Measurements from ENCODE around the gene RBP4. TPM values are rescaled to one million over a fixed set of nuclear protein-coding genes. Genes with fewer than 3 reads are reported as not detected.
A peak's percentile ranks its signal among the peaks of the same experiment; 100 is the strongest.

RBP4 gene
- polyA plus RNA-seq, 3 donors = 0.25 to 0.64 TPM; not detected in 1

GRCh38 chr10:93553482-93554315 lies 47.3 kb downstream of the RBP4 start:
- Mint-ChIP-seq H3K9me3 (peaks cover 0 to 1% (median 0%) of the 10 kb centered on the region in 7 donors), H3K4me3 (no peak overlapping the region), H3K36me3 (no peaks in the 10 kb centered on the region), H3K27me3 (ENCODE audit: low read depth in 3 of 3) (peaks cover 0 to 4% (median 2%) of the 10 kb centered on the region in 3 donors), H3K4me1 (peaks cover 38% of the 10 kb centered on the region), H3K27ac (peak overlapping the region in 2 of 7 donors; percentile 3 to 19)
- H3K4me3 ChIP-seq (replicated peaks in 1 of 3; ENCODE audit: low read depth in 2 of 3, low read length in 3 of 3) = no peak overlapping the region
- no peaks in the 10 kb centered on the region for H3K9me3 ChIP-seq (replicated peaks in 1 of 2; ENCODE audit: control insufficient read depth in 1 of 2, insufficient read depth in 1 of 2, low read length in 2 of 2)
- DNase-seq = no peak
- intact Hi-C loops (cut with micrococcal nuclease) = loop anchor here (2.0 to 5.0 kb wide), 2 partner anchors 124 to 127 kb away; no protein-coding TSS in a partner anchor
- H2AFZ ChIP-seq (ENCODE audit: insufficient read depth, low read depth, low read length, poor library complexity, severe bottlenecking) = peak overlapping the region; percentile 12
- no peaks in the 10 kb centered on the region for H3K79me2 ChIP-seq (ENCODE audit: insufficient read depth, low read length)
- no peaks in the 10 kb centered on the region for H3K36me3 ChIP-seq (replicated peaks in 1 of 2; ENCODE audit: control insufficient read depth in 1 of 2, insufficient read depth in 2 of 2, low read length in 2 of 2)
- no peaks in the 10 kb centered on the region for H4K20me1 ChIP-seq (ENCODE audit: insufficient read depth, low read length)
- H3K27me3 ChIP-seq (ENCODE audit: control insufficient read depth in 2 of 2, insufficient read depth in 2 of 2, low read length in 2 of 2) = no peaks in the 10 kb centered on the region
- no peak overlapping the region for H3K9ac ChIP-seq (ENCODE audit: insufficient read depth, low read length, poor library complexity, severe bottlenecking)
- WGBS (ENCODE audit: insufficient coverage) = 93% methylated on average over 4 of the region's 8 CpGs
- no peak for TF ChIP-seq CTCF (IDR thresholded peaks at IDR 0.05)
- H3K4me2 ChIP-seq (replicated peaks; ENCODE audit: extremely low read depth, low read length, poor library complexity, severe bottlenecking) = no peak overlapping the region
- peaks cover 25 to 40% of the 10 kb centered on the region in 2 donors for H3K4me1 ChIP-seq (ENCODE audit: control insufficient read depth in 1 of 2, insufficient read depth in 2 of 2, low read length in 2 of 2)
- H3K27ac ChIP-seq (ENCODE audit: low read depth in 1 of 2, low read length in 2 of 2) = no peak overlapping the region

GRCh38 chr10:93552780-93553179 lies 48.3 kb downstream of the RBP4 start:
- no peak overlapping the region for H3K4me3 ChIP-seq (replicated peaks in 1 of 3; ENCODE audit: low read depth in 2 of 3, low read length in 3 of 3)
- H3K79me2 ChIP-seq (ENCODE audit: insufficient read depth, low read length) = no peaks in the 10 kb centered on the region
- Mint-ChIP-seq H3K9me3 (no peaks in the 10 kb centered on the region), H3K4me1 (peaks cover 34% of the 10 kb centered on the region), H3K27me3 (ENCODE audit: low read depth in 3 of 3) (peaks cover 0 to 4% (median 0%) of the 10 kb centered on the region in 3 donors), H3K27ac (no peak overlapping the region), H3K4me3 (no peak overlapping the region), H3K36me3 (no peaks in the 10 kb centered on the region)
- no CpG with 5 or more reads among the region's 3 CpGs for WGBS (ENCODE audit: insufficient coverage)
- no peak overlapping the region for H3K27ac ChIP-seq (ENCODE audit: low read depth in 1 of 2, low read length in 2 of 2)
- no peaks in the 10 kb centered on the region for H4K20me1 ChIP-seq (ENCODE audit: insufficient read depth, low read length)
- DNase-seq = no peak
- no peak for TF ChIP-seq CTCF (IDR thresholded peaks at IDR 0.05)
- peaks cover 25 to 34% of the 10 kb centered on the region in 2 donors for H3K4me1 ChIP-seq (ENCODE audit: control insufficient read depth in 1 of 2, insufficient read depth in 2 of 2, low read length in 2 of 2)
- intact Hi-C loops (cut with micrococcal nuclease) = loop anchor here in 1 of 2 donors (5.0 kb wide), 1 partner anchor 125 kb away; no protein-coding TSS in a partner anchor
- no peak overlapping the region for H3K9ac ChIP-seq (ENCODE audit: insufficient read depth, low read length, poor library complexity, severe bottlenecking)
- H3K27me3 ChIP-seq (ENCODE audit: control insufficient read depth in 2 of 2, insufficient read depth in 2 of 2, low read length in 2 of 2) = no peaks in the 10 kb centered on the region
- H3K36me3 ChIP-seq (replicated peaks in 1 of 2; ENCODE audit: control insufficient read depth in 1 of 2, insufficient read depth in 2 of 2, low read length in 2 of 2) = no peaks in the 10 kb centered on the region
- no peaks in the 10 kb centered on the region for H3K9me3 ChIP-seq (replicated peaks in 1 of 2; ENCODE audit: control insufficient read depth in 1 of 2, insufficient read depth in 1 of 2, low read length in 2 of 2)
- H2AFZ ChIP-seq (ENCODE audit: insufficient read depth, low read depth, low read length, poor library complexity, severe bottlenecking) = no peak overlapping the region
- no peak overlapping the region for H3K4me2 ChIP-seq (replicated peaks; ENCODE audit: extremely low read depth, low read length, poor library complexity, severe bottlenecking)
